ENCODE data around the gene CD52.

DNA sequence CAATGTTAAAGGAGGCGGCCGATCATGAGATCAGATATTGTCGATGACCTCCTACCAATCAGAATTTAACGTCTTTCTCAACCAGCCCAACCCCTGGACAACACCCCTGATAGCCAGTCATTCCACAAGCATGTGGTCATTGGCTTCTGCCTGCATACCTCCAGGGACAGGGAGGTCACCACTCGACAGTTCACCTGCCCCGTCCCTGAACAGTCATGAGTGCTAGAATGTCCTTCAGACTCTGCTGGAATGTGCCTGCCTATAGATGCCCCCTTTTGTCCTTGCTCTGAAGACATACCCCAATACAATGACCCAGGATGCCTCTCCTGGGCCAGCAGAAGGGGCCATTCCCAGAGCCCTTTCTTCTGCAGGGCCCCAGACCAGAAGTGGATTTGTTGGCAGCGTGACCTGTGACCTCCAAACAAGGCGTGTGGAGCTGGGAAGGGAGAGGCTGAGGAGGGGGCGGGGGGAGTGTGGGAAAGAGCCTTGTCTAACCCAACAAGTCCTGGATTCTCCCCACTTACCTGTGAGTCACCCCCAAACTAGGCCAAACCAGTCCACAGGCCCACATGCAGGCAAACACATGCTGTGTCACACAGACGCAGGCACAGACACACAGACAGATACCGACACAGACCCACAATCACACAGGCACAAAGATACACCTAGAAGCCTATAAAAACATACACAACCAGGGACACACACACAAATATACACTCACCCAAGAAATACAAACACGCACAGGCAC, 34.0 kb downstream of the CD52 start:
- TF ChIP-seq, protein P1, sequence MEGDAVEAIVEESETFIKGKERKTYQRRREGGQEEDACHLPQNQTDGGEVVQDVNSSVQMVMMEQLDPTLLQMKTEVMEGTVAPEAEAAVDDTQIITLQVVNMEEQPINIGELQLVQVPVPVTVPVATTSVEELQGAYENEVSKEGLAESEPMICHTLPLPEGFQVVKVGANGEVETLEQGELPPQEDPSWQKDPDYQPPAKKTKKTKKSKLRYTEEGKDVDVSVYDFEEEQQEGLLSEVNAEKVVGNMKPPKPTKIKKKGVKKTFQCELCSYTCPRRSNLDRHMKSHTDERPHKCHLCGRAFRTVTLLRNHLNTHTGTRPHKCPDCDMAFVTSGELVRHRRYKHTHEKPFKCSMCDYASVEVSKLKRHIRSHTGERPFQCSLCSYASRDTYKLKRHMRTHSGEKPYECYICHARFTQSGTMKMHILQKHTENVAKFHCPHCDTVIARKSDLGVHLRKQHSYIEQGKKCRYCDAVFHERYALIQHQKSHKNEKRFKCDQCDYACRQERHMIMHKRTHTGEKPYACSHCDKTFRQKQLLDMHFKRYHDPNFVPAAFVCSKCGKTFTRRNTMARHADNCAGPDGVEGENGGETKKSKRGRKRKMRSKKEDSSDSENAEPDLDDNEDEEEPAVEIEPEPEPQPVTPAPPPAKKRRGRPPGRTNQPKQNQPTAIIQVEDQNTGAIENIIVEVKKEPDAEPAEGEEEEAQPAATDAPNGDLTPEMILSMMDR (IDR thresholded peaks at IDR 0.05), result no peak
- TF ChIP-seq SP1 (CRISPR knock-in tag; conservative IDR thresholded peaks at IDR 0.05) (no peak), CREM (CRISPR knock-in tag; IDR thresholded peaks at IDR 0.05) (no peak), NFYB (CRISPR knock-in tag; conservative IDR thresholded peaks at IDR 0.05; ENCODE audit: low read depth) (no peak), NR3C1 (CRISPR knock-in tag; conservative IDR thresholded peaks at IDR 0.05; ENCODE audit: low read depth) (no peak), ZNF263 (CRISPR knock-in tag; IDR thresholded peaks at IDR 0.05; ENCODE audit: low read depth) (no peak), NR2C2 (CRISPR knock-in tag; IDR thresholded peaks at IDR 0.05) (no peak), KAT7 (CRISPR knock-in tag; IDR thresholded peaks at IDR 0.05; ENCODE audit: borderline replicate concordance) (no peak)
- TF ChIP-seq, protein P2, sequence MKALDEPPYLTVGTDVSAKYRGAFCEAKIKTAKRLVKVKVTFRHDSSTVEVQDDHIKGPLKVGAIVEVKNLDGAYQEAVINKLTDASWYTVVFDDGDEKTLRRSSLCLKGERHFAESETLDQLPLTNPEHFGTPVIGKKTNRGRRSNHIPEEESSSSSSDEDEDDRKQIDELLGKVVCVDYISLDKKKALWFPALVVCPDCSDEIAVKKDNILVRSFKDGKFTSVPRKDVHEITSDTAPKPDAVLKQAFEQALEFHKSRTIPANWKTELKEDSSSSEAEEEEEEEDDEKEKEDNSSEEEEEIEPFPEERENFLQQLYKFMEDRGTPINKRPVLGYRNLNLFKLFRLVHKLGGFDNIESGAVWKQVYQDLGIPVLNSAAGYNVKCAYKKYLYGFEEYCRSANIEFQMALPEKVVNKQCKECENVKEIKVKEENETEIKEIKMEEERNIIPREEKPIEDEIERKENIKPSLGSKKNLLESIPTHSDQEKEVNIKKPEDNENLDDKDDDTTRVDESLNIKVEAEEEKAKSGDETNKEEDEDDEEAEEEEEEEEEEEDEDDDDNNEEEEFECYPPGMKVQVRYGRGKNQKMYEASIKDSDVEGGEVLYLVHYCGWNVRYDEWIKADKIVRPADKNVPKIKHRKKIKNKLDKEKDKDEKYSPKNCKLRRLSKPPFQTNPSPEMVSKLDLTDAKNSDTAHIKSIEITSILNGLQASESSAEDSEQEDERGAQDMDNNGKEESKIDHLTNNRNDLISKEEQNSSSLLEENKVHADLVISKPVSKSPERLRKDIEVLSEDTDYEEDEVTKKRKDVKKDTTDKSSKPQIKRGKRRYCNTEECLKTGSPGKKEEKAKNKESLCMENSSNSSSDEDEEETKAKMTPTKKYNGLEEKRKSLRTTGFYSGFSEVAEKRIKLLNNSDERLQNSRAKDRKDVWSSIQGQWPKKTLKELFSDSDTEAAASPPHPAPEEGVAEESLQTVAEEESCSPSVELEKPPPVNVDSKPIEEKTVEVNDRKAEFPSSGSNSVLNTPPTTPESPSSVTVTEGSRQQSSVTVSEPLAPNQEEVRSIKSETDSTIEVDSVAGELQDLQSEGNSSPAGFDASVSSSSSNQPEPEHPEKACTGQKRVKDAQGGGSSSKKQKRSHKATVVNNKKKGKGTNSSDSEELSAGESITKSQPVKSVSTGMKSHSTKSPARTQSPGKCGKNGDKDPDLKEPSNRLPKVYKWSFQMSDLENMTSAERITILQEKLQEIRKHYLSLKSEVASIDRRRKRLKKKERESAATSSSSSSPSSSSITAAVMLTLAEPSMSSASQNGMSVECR (CRISPR knock-in tag; IDR thresholded peaks at IDR 0.05; ENCODE audit: borderline replicate concordance), result no peak
- TF ChIP-seq, protein P3, sequence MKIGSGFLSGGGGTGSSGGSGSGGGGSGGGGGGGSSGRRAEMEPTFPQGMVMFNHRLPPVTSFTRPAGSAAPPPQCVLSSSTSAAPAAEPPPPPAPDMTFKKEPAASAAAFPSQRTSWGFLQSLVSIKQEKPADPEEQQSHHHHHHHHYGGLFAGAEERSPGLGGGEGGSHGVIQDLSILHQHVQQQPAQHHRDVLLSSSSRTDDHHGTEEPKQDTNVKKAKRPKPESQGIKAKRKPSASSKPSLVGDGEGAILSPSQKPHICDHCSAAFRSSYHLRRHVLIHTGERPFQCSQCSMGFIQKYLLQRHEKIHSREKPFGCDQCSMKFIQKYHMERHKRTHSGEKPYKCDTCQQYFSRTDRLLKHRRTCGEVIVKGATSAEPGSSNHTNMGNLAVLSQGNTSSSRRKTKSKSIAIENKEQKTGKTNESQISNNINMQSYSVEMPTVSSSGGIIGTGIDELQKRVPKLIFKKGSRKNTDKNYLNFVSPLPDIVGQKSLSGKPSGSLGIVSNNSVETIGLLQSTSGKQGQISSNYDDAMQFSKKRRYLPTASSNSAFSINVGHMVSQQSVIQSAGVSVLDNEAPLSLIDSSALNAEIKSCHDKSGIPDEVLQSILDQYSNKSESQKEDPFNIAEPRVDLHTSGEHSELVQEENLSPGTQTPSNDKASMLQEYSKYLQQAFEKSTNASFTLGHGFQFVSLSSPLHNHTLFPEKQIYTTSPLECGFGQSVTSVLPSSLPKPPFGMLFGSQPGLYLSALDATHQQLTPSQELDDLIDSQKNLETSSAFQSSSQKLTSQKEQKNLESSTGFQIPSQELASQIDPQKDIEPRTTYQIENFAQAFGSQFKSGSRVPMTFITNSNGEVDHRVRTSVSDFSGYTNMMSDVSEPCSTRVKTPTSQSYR (CRISPR knock-in tag; IDR thresholded peaks at IDR 0.05), result no peak
- TF ChIP-seq, protein P4, sequence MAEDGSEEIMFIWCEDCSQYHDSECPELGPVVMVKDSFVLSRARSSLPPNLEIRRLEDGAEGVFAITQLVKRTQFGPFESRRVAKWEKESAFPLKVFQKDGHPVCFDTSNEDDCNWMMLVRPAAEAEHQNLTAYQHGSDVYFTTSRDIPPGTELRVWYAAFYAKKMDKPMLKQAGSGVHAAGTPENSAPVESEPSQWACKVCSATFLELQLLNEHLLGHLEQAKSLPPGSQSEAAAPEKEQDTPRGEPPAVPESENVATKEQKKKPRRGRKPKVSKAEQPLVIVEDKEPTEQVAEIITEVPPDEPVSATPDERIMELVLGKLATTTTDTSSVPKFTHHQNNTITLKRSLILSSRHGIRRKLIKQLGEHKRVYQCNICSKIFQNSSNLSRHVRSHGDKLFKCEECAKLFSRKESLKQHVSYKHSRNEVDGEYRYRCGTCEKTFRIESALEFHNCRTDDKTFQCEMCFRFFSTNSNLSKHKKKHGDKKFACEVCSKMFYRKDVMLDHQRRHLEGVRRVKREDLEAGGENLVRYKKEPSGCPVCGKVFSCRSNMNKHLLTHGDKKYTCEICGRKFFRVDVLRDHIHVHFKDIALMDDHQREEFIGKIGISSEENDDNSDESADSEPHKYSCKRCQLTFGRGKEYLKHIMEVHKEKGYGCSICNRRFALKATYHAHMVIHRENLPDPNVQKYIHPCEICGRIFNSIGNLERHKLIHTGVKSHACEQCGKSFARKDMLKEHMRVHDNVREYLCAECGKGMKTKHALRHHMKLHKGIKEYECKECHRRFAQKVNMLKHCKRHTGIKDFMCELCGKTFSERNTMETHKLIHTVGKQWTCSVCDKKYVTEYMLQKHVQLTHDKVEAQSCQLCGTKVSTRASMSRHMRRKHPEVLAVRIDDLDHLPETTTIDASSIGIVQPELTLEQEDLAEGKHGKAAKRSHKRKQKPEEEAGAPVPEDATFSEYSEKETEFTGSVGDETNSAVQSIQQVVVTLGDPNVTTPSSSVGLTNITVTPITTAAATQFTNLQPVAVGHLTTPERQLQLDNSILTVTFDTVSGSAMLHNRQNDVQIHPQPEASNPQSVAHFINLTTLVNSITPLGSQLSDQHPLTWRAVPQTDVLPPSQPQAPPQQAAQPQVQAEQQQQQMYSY (CRISPR knock-in tag; IDR thresholded peaks at IDR 0.05), result no peak

Data from WTC11 (cell line).